Activated CD4-positive, alpha-beta T cell treated with anti-CD3 and anti-CD28 coated beads, Interleukin-10, Interleukin-2, amounts not matched to agents 100 ng/mL and 50 ng/mL, durations not matched to agents 16 hours and 8 hours (primary cell): ENCODE measurements around the gene MND1.

Source experiments
- DNase-seq: peaks from one replicate; pipeline ENCODE4 v3.0.0-alpha.2; 2020

Gene MND1

DNA sequence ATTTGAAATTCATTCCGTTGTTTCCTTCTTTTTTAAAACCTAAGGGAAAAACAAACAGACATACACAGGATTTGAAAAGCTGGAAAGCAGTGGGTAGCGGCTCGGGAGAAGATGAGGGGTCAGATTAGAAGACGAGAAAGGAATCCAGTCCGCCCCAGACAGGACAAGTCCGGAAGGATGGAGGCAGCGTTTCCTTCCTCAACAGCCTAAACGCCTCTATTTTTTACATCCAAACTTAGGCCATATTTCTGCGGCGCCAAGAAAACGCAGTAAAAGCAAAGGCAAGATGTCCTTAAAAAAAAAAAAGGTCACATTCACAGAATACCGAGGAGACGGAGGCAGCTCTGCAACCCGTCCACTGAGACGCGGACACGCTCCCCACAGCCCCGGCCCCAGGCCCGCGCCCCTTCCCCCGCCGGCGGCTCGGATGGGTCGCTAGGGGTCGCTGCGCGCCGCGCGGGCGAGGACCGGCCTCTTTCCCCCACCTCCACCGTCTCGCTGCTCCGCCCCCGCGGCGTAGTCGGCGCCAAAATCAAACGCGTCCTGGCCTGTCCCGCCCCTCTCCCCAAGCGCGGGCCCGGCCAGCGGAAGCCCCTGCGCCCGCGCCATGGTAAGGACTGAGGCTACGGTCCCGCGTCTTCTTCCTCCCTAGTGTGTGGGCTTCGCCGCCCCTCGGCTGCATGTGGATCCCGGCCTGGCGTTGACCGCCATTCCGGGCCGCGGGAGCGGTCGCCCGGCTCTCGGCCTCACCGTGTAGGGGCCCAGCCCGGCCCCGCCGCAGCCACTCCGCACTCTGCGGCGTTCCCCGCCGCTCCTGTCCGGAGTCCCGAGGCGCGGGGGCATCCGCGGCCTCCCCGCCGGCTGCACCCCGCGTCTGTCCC, at the start of gene MND1:
MND1 (plus strand) TSS at position 558 of the 881 bp plus-strand sequence; CDS start at position 608, 50 bp downstream.
- DNase-seq, result peak; percentile 95

GRCh38 chr4:153295131-153295755, 49.2 kb upstream of the MND1 start:
- no peak for DNase-seq

- DNase-seq, result no peak
These were observed 48.3 kb upstream of the MND1 start for GRCh38 chr4:153296040-153296823.

GRCh38 chr4:153297116-153297515, 47.4 kb upstream of the MND1 start:
- DNase-seq, result no peak

GRCh38 chr4:153310793-153311192, 33.7 kb upstream of the MND1 start:
- no peak for DNase-seq

GRCh38 chr4:153314915-153315314, 29.6 kb upstream of the MND1 start:
- DNase-seq, result no peak

- peak; percentile 35 for DNase-seq
These were observed 25.7 kb upstream of the MND1 start for GRCh38 chr4:153318696-153319320.

- no peak for DNase-seq
These were observed 21.7 kb upstream of the MND1 start for GRCh38 chr4:153322791-153323190.

- DNase-seq, result no peak
These were observed 20.4 kb upstream of the MND1 start for GRCh38 chr4:153324046-153324445.

- no peak for DNase-seq
These were observed 18.9 kb upstream of the MND1 start for GRCh38 chr4:153325558-153325957.

DNA sequence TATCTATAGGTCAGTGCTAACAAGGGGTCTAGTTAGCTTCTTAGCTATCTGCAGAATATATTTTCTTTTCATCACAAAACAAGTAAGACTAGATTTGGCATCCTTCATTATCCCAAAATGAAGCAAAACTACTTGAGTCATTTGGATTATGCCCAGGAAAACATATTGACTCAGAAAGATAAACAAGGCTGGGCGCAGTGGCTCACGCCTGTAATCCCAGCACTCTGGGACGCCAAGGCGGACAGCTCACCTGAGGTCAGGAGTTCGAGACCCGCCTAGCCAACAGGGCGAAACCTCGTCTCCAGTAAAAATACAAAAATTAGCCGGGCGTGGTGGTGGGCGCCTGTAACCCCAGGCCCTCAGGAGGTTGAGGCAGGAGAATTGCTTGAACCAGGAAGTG, 18.0 kb upstream of the MND1 start:
- DNase-seq, result no peak

- DNase-seq, result no peak
These were observed 17.2 kb upstream of the MND1 start for GRCh38 chr4:153327247-153327646.

DNA sequence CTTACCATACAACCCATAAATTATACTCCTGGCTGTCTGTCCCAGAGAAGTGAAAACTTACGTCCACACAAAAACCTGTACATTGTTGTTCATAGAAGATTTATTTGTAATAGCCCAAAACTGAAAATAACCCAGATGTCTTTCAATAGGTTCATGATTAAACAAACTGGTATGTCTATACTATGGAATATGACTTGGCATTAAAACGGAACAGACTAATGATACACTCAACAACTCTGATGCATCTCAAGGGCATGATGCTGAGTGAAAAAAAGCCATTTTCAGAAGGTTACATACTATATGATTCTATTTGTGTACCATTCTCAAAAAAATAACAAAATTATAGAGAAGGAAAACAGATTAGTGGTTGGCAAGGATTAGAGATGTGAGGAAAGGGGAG, 11.6 kb upstream of the MND1 start:
- DNase-seq, result no peak

DNA sequence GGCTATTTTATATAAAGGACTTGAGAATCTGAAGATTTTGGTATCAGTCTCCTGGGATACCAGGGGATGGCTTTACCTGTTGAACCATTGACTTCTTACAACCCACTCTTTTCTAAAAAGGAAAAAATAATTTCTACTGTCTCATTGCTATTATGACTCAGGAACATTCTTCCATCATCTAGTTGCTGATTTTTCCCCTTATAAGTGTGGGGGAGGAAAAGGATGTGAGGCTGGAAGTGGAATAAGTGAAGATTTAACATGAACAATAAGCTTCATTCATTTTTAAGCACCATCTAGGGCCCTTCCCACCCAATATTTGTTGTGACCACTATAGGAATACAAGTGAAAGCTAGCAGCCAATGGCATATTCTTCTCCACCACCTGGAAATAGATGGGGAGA, 10.6 kb upstream of the MND1 start:
- DNase-seq, result no peak

GRCh38 chr4:153335665-153336064, 8.8 kb upstream of the MND1 start:
- DNase-seq, result no peak

- DNase-seq, result no peak
These were observed 6.8 kb upstream of the MND1 start for GRCh38 chr4:153337686-153338085.

DNA sequence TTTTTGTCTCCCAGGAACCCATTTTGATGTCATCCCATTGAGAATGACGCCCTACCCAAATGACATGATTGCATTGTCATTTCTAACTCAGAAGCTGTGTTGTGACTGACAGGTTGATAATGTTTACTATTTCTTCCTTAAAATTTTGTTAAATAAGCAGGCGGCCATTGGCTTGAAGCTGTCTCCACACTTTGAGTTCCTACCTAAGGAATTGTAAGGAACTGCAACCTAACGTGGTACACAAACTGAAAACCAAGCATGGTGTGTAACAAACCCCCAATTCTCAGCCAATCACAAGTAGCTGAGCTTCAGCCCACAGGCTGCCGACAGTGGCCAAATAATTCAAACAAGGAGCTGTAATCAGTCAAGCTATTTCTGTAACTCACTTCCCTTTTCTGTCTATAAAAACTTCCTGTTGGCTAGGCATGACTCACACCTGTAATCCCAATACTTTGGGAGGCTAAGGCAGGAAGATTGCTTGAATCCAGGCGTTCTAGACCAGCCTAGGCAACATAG, 2.9 kb upstream of the MND1 start:
- no peak for DNase-seq

DNA sequence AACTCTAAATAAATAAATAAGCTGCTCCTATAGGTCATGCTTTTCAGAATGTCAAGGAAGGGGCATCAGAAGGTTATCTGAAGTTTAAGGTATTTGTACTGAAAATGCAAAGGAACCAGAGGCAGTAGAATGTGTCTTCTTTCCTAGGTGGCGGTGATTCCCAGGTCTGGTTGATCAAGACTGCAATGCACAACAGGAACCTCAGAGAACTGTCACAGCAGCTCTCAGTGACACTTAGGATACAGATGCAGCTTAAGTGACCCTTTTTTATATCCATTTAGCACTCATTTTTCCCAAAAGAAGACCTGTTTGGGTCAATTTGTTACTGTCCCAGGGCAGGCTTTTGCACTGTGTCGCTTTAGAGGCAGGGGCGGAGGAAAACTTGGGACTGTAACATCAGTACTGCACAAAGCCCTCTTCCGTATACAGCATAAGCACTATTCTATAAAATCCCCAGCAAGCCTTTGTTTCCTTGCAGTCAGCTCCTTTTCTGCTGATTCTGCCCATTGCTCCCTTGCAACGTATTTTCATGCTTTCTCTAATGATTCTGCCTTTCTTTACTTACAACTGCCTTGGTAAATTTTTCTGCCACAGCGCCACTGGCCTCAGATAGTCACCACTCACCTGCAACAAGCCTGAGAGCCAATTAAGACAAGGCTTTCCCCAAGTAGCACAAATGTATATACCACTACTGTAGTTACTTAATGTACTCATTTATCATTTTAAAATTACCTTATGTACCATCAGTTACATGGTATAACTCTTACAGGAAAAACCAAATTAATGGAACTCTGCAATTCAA, 1.5 kb upstream of the MND1 start:
- no peak for DNase-seq

- peak; percentile 69 for DNase-seq
These were observed 809 bp downstream of the MND1 start for GRCh38 chr4:153345012-153345981.

DNA sequence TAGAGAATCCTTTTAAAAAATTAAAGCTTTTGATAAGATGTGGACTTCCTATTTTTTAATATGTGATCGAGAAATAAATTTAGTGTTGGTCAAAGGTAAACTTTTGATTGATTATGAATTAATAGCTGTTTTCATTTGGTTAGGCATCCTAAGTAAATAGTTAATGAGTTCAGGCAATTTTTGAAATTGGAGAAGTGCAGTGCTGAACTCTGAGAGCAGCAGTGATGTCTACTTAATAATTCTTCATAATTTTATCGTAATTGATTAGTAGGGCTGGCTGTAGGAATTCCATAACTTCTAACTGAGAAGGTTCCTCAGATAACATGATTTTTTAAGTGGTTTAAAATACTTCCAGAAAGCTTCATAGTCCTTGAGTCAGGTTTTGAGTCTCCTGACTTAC, 1.5 kb downstream of the MND1 start:
- DNase-seq, result no peak

DNA sequence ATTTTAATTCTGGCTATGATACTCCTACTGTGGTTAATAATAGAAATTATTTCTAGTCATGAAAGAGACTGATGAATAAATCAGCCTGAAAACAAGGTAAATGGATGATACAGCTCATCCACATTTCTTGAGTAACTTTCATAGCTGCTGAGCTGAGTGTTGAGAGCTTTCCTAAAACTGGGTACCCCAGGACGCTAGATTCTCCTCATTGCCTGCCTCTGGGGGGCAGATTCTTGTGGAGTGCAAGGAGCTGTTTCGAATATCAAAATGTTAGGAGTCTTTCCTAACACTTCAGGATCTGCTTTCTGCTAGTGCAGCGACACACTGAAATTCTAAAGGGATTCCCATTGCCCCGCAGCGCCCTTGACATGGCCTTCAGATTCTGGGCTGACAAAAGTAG, 2.1 kb downstream of the MND1 start:
- DNase-seq, result no peak
